HG02943 (cell line): ENCODE results near the gene NUDT9.

Source experiments
- ATAC-seq: cut with Tn5 transposase; IDR thresholded peaks from one replicate; pipeline ENCODE4 v1.9.1; 2021; ENCODE audit warnings: mild to moderate bottlenecking, low read depth, moderate library complexity; ENCODE audit not compliant: unreplicated experiment

Gene NUDT9

GRCh38 chr4:87502580-87503238 is 80.3 kb downstream of the NUDT9 start:
- ATAC-seq = no peak

- no peak for ATAC-seq
Measured at GRCh38 chr4:87505862-87506261, 83.5 kb downstream of the NUDT9 start.

DNA sequence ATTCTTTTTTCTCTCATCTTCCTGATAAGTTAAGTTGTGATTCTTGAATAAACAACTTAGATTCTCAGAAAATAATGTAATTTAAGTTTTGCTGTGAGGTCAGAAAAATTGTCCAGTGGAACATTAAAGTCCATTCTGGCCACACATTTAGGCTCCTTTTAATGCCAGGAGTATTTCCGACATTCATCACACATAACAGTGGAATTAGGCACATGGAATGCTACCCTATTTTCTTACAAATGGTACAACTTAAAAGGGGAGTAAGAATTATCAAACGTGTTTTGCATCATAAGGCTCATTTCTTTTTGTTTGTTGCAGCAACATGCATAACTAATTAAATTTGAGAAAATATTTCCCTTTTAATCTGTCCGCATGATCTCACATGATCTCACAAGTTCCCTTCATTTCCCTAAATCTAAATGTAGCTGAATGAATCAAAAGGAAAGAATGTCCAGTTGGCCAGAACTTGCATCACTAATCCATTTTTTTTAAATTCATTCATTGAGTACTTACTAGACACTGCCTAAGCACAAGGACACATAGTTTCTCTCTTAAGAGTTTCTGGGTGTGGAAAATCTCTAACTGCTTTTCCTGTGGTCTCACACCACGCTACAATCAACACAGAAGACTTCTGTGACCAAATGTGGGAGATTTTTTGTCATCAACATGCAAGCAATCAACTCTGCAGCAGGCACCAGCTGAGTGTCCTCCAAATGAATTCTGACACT is 84.8 kb downstream of the NUDT9 start:
- ATAC-seq = no peak
